ENCODE results near the gene ATE1. TPM values are rescaled to one million over a fixed set of nuclear protein-coding genes. Genes with fewer than 3 reads are reported as not detected.

ATE1 gene
- total and polyA plus RNA-seq, 2 of the 4 experiments (the other 2 are of a cell fraction): 6.4 to 27.8 TPM

GRCh38 chr10:121751191-121751760 is 176.6 kb downstream of the ATE1 start:
- ATAC-seq (ENCODE audit: low read depth) (no peak), DNase-seq (no peak)
- dilution Hi-C loops (cut with HindIII; ENCODE audit: low sequenced_read_pairs, unreplicated experiment): no loop called here
- Histone ChIP-seq H2AFZ (replicated peaks; ENCODE audit: low read length, poor library complexity) (no peak overlapping the region), H4K5ac (ENCODE audit: low read depth, low read length) (no peak overlapping the region), H2BK15ac (ENCODE audit: low read depth, low read length) (no peak overlapping the region), H3K9ac (ENCODE audit: low read depth, low read length) (no peak overlapping the region), H3K4me1 (ENCODE audit: control insufficient read depth, insufficient read depth, low read length) (no peaks in the 10 kb centered on the region), H3K56ac (ENCODE audit: extremely low read depth, insufficient read depth, low read length) (no peak overlapping the region), H3K27ac (ENCODE audit: insufficient read depth, low read length) (no peak overlapping the region), H3K23ac (ENCODE audit: low read depth, low read length) (no peak overlapping the region), H4K91ac (ENCODE audit: insufficient read depth, low read depth, low read length) (no peak overlapping the region), H4K8ac (ENCODE audit: low read depth in 2 of 2, low read length in 2 of 2) (no peak overlapping the region), H2BK20ac (ENCODE audit: low read depth, low read length) (no peak overlapping the region), H2BK5ac (ENCODE audit: low read depth, low read length, poor library complexity, severe bottlenecking) (no peak overlapping the region), H3K4me2 (ENCODE audit: low read depth, low read length) (no peak overlapping the region), H3K4ac (ENCODE audit: low read depth, low read length) (no peak overlapping the region), H2AK5ac (ENCODE audit: low read depth, low read length) (no peak overlapping the region), H3K36me3 (ENCODE audit: control insufficient read depth, insufficient read depth, low read length) (no peaks in the 10 kb centered on the region), H2AK9ac (replicated peaks; ENCODE audit: low read depth, low read length, poor library complexity) (no peak overlapping the region), H3K9me1 (ENCODE audit: insufficient read depth, low read length) (no peaks in the 10 kb centered on the region), H3K18ac (ENCODE audit: low read depth, low read length) (no peak overlapping the region), H2BK120ac (ENCODE audit: low read depth, low read length) (no peak overlapping the region), H3K79me1 (ENCODE audit: low read depth in 1 of 2, low read length in 2 of 2) (no peaks in the 10 kb centered on the region), H3K9me3 (ENCODE audit: control insufficient read depth, insufficient read depth, low read length) (no peaks in the 10 kb centered on the region), H3K4me3 (ENCODE audit: insufficient read depth, low read depth, low read length) (no peak overlapping the region), H3K14ac (replicated peaks; ENCODE audit: low read depth, low read length) (no peak overlapping the region), H3K27me3 (ENCODE audit: control insufficient read depth, insufficient read depth, low read length) (no peaks in the 10 kb centered on the region), H4K20me1 (ENCODE audit: insufficient read depth, low read length) (no peaks in the 10 kb centered on the region)
- intact Hi-C loops (cut with micrococcal nuclease): loop anchor here (5.0 kb wide), 1 partner anchor 804 kb away; no protein-coding TSS in a partner anchor
- CTCF ChIA-PET: interaction anchor here (1.0 to 1.1 kb wide), 2 partner anchors 11 to 14 kb away, joined by 3 read pairs; no protein-coding TSS in a partner anchor
- BruUV-seq (replicated peaks): no TSS peak
- TF ChIP-seq MAZ (IDR thresholded peaks at IDR 0.05; ENCODE audit: borderline replicate concordance, low read depth, low read length) (no peak), MAFK (IDR thresholded peaks at IDR 0.05; ENCODE audit: low read depth, low read length) (no peak)
- WGBS, 2 experiments (ENCODE audit: extremely low coverage in 2 of 2, insufficient read length in 1 of 2): no CpG with 5 or more reads among the region's 3 CpGs
- in situ Hi-C loops (cut with MboI; ENCODE audit: low sequenced_read_pairs): no loop called here
- POLR2A ChIA-PET (ENCODE audit: unreplicated experiment): no interaction called here
